ENCODE data around the gene CHURC1.

GRCh38 chr14:64963611-64964010 lies 49.4 kb downstream of the CHURC1 start:
- no peak; the same call in 1 of the 2 replicates for TF ChIP-seq CTCF (IDR thresholded peaks at IDR 0.05)
- TF ChIP-seq RCOR1 (IDR thresholded peaks at IDR 0.05; ENCODE audit: low read length), result no peak
- no peak for TF ChIP-seq POLR2AphosphoS5 (IDR thresholded peaks at IDR 0.05; ENCODE audit: low read depth, low read length)
- TF ChIP-seq REST (IDR thresholded peaks at IDR 0.05; ENCODE audit: low read depth, low read length), result no peak

All from SK-N-SH (cell line).